Ammon's horn (tissue), 1 donor: Measurements from ENCODE around the gene TBC1D20.

Experiments used
- DNase-seq: peaks from one replicate; pipeline ENCODE4 v3.0.0-alpha.2; 2016; ENCODE audit warnings: low spot score

TBC1D20 gene

GRCh38 chr20:438571-439469 lies 23.5 kb downstream of the TBC1D20 start:
- no peak for DNase-seq

- no peak for DNase-seq
Observed at GRCh38 chr20:437787-438486, 24.4 kb downstream of the TBC1D20 start.

- DNase-seq: no peak
Observed at GRCh38 chr20:436476-436875, 25.9 kb downstream of the TBC1D20 start.

DNA sequence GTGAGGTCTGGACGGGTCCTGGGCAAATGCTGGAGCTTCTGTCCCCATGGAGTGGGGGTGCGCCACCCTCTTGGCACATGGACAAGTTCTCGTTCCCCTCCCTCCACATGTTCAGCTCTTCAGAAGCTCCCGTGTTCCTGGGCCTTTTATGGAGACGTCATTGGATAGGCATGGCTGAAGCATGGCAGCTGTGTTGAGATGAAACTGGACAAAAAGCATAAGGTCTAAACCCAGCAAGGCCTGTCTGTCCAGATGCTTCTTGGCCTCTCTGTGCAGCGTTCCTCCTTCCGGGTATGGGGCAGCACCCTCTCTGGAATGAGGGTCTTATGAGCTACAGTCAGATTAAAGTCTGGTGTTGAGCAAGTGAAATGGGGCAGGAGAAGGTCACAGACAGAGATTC lies 26.8 kb downstream of the TBC1D20 start:
- DNase-seq: no peak

DNA sequence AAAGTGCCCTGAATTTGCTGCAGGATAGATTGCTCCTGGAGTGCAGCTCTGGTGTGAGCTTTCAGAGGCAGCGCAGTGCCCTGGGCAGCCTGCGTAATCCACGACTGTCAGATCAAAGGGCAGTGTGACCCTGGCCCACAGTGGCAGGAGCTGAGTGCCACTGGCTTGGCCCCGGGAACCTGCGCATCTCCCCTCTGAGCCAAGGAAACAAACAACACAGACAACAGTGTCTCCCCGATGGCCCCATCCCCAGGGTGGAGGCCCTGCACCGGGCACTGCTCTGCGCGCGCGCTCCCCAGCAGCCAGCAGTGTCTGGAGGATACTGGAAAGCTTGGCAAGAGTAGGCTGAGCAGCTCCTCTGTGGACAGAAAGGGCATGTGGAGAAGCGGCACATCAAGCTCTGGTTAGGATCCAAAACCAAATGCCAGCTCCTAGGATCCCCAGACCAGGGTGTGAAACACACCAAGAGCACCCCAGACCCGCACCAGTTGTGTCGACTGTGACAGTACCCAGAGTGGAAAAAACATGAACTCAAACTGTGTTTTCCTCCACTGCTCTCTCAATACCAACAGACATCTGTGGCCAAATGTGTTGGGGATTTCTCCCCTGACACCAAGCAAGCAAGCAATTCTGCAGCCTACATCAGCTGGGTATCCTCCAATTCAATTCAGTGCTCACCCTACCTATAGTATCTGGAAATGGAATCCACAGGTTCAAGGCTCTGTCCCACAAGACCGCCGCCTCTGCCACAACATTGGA lies 27.5 kb downstream of the TBC1D20 start:
- DNase-seq: no peak

DNA sequence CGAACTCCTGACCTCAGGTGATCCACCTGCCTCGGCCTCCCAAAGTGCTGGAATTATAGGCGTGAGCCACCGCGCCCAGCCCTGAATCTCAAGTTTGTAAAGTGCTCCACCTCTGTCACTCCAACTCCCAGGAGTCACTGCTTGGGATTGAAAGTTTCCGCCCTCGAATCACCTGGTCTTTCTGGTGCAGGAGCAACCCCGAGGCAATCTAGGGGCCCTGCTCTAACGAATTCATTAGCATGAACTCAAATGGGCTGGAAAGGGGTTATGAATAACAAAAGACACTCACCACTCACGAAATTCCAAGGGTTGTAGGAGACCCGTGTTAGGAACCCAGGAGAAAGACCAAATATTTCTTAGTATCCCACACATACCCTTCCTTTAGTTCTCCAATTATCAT lies 28.1 kb downstream of the TBC1D20 start:
- no peak for DNase-seq

DNA sequence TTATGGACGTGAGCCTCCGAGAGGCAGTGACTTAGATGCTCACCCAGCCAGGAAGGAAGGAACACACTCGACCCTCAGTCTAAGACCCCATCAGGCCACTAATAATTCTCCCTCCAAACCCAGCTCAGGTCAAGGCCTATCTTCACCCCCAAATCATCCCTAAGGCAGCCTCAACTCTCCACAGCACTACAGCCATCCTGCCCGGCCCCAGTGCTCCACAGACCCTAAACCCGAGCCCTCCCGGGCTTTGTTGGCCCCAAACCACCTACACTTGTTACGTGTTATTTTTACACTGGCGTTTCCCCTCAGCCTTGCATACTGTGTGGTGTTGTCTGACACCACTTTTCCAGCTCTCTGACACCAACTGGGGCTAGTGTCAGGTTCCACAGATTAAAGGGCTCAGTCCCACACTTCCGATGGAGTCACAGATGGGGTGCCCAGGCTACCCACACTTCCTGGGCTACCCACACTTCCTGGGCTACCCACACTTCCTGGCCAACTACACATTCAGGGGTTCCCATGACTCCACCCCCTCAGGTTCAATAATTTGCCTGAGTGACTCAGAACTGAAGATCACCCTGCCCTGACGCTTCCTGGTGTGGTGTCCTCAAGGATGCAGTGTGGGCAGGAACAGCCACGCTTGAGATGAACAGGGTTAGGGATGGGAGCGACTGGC lies 28.9 kb downstream of the TBC1D20 start:
- DNase-seq: no peak

DNA sequence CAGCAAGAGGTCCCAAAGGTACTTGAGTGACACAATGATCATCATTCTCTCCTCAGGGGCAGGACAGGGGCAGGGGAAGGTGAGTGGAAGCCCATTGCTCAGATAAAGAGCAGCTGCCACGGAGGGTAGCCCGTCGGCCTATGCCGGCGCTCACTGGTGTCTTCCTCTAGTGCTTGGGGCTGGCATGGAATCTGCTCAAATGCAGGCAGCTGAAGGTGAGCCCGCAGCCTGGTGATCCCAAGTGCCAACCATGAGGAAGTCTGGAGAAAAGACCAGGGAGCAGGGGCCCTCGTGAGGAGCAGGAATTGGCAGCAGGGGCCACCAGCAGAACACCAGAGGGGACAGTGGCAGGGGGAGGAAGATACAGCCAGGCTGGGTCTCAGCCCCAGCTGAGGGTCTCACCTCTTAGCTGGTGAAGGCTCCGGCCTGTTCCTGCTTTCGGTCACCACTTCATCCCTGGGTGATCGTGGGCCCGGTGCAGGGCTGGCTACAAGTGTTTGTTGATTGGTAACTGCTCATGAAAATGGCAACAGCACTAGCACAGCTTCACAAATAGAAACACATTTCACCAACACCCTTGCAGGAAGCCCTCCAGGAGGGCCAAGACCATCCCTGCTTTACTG lies 29.5 kb downstream of the TBC1D20 start:
- DNase-seq: no peak

DNA sequence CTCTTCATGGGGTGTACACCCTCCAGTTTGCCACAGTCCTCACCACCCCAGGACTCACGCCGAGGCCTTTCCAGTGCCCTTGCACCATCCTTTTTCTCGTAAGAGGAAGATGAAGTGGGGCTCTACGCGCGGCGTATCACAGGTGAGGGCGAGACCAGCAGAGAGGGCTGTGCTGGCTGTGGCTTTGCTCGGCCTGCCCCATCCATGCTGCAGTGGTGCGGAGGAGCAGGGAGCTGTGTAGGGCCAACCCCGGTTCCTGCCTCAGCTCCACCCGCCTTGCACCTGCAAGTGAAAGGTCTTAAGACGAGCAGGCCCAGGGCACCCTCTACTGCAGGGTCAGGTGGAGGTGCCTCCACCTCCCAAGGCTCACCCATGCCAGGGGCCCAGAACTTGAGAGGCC lies 30.1 kb downstream of the TBC1D20 start:
- DNase-seq: no peak

DNA sequence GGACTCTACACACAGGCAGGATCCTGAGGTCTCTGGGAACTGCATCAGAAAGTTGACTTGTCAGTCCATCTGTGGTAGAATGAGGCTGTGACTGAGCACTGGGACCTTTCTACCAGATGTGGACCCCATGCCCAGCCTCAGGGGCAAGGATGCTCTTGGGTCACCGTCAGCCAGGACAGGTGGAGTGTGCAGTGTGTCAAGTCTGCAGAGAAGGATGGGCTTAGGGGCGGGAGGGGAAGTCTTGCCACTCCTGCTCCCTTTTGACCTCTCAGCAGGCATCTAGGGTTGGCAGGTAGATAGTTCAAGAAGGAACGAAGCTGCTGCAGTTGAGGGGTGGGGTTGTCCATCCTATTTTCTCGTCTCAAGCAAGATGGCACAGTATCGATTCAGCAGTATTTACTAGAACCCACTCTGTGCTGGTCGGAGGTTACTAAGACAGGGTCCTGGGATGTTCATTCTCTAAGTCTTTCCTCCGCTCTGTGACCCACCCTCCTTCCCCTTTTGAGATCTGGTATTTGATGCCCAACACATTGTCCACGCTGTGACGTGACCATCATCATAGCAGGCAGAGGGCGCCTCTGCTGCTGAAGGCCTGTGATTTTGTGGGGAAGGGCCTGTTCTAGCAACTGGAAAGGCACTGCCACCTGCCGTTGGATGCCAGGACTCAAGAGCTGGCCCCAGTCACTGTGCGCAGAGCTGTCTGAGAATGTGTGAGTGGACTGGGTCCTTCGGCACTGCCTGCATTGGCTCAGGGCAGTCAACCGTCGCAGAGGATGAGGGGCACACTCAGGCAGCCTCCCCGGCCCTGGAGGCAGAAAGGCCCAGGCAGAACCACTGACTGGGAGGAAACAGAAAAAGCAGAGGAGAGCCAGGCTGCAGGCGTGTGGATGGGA lies 31.1 kb downstream of the TBC1D20 start:
- DNase-seq: peak; percentile 93

- no peak for DNase-seq
Observed at GRCh38 chr20:430091-430999, 32.0 kb downstream of the TBC1D20 start.

DNA sequence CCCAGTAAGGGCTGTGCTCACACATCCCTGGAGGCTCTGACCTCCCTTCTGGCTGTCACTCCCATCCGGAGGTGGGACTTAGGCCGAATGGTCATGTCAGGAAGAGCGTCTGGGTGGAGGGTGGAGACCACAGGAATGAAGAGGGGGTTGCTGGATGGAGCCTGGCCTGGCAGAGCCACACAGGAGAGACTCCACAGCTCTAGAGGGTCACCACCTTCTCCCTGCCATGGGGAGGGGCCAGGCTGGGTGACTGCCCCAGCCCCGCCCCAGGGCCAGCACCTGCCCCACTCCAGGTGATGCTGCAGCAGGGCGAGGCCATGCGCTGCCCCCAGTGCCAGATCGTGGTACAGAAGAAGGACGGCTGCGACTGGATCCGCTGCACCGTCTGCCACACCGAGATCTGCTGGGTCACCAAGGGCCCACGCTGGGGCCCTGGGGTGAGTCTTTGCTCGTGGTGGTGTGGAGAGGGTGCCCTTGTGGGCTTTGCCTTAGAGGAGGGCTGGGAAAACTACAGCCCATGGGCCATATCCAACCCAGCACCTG lies 33.6 kb downstream of the TBC1D20 start:
- no peak for DNase-seq

DNA sequence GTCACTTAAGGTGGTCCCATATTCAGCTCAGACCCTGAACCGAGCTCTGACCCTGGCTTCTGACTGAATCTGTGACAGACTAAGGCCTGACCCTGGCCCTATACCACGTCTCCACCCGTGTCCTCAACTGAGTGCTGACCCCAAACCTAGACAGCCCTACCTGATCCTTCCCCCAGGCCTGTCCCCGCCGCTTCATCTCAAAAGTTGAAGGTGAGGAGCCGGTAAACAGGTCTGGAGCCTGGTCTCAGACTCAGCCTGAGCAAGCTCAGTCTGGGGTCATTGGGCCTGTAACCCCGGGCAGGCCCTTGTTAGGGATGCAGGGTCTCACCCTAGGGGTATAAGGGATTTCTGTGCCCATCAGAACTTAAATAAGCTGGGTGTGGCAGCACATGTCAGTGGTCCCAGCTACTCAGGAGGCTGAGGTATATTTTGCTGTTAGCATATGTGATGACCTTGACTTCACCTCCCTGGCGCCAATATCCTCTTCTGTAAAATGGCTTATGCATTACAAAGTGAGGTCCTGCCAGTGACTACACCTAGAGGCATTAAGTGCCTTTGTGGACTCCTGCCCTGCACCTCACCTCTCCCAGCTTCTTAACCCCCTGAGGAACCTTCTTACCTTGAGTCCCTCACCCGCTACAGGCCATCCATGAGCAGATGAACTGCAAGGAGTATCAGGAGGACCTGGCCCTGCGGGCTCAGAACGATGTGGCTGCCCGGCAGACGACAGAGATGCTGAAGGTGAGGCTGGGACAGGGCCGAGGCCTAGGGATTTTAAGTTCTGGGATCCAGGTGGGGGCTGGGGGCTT lies 34.3 kb downstream of the TBC1D20 start:
- DNase-seq: no peak

DNA sequence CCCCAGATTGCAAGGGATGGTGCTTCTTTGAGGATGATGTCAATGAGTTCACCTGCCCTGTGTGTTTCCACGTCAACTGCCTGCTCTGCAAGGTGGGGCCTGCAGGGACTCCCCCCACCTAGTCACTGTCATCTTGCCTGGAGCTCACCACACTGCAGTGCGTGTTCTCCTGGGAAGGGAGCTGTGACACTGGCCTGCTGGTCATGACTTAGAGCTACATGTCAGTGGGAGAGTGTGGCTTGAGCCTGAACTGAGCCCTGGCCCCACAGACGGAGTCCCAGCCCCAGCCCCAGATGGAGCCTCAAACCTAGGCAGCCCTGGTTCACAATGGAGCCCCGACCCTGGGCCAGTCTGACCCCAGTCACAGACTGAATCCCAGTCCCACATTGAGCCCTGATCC lies 34.9 kb downstream of the TBC1D20 start:
- DNase-seq: no peak

GRCh38 chr20:426566-426965 lies 35.8 kb downstream of the TBC1D20 start:
- DNase-seq: no peak

DNA sequence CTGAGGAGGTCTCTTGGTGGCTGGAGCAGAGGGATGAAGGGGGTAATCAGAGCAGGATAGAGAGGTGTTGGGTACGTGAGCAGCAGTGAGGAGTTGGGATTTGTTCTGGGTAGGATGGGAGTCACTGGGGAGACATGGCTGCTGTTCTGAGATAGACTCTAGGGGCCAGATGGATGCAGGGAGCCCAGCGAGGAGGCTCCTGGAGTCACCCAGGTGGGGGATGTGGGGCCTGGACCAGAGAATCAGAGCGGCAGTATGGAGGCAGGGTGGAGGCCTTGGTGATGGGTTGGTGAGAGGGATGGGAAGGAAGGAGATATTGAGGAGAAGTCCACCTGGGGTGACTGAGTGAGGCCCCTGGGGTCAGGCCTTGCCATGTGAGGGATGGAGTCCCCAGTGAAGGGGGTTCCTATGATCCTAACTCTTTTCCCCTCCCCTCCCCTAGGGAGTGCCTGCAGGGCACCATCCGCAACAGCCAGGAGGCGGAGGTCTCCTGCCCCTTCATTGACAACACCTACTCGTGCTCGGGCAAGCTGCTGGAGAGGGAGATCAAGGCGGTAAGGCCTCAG lies 40.6 kb downstream of the TBC1D20 start:
- no peak for DNase-seq

- DNase-seq: no peak
Observed at GRCh38 chr20:420721-421574, 41.4 kb downstream of the TBC1D20 start.
